IMR-90 (cell line): Measurements from ENCODE around the gene GABBR2. TPM values are rescaled to one million over a fixed set of nuclear protein-coding genes. Genes with fewer than 3 reads are reported as not detected.

Source experiments
- ATAC-seq: fragments of 200-7000 bp; cut with Tn5 transposase; 2 replicates; pipeline ENCODE4 v1.9.1; 2020; ENCODE audit warnings: low read depth, mild to moderate bottlenecking, moderate library complexity
- BruUV-seq: library from RNA; stranded (reverse); fragments of 400-500 nt; replicated peaks from 2 replicates; lab custom pipeline; 2021; lab: Mats Ljungman, UMichigan
- CTCF ChIA-PET: fragments of 300-600 bp; formaldehyde crosslinking; extraction: SDS; loops from one replicate; lab custom pipeline; 2021; ENCODE audit warnings: antibody characterized with exemption; lab: Yijun Ruan, JAX
- POLR2A ChIA-PET: fragments of 300-600 bp; sonication (Branson Sonifier 250); formaldehyde crosslinking; loops from one replicate; lab custom pipeline; 2022; ENCODE audit warnings: antibody characterized with exemption; ENCODE audit not compliant: unreplicated experiment; lab: Charles Lee
- DNase-seq: peaks from one replicate; pipeline ENCODE4 v3.0.0; 2013
- H2AFZ ChIP-seq: replicated peaks from 2 replicates; pipeline ENCODE3; 2013; ENCODE audit warnings: low read length, mild to moderate bottlenecking; ENCODE audit not compliant: poor library complexity
- H2AK5ac ChIP-seq: 2 replicates; pipeline ENCODE4 v1.6.1; 2013; ENCODE audit warnings: low read depth, low read length, inconsistent platforms
- H2AK9ac ChIP-seq: replicated peaks from 2 replicates; pipeline ENCODE3; 2013; ENCODE audit warnings: mild to moderate bottlenecking, low read depth, low read length, moderate library complexity; ENCODE audit not compliant: poor library complexity
- H2BK120ac ChIP-seq: 2 replicates; pipeline ENCODE4 v1.6.1; 2013; ENCODE audit warnings: low read depth, low read length, inconsistent platforms
- H2BK15ac ChIP-seq: 3 replicates; pipeline ENCODE4 v1.6.1; 2013; ENCODE audit warnings: low read depth, low read length, inconsistent platforms
- H2BK20ac ChIP-seq: 2 replicates; pipeline ENCODE4 v1.6.1; 2013; ENCODE audit warnings: low read depth, mild to moderate bottlenecking, inconsistent platforms, low read length, moderate library complexity
- H2BK5ac ChIP-seq: 2 replicates; pipeline ENCODE4 v1.6.1; 2013; ENCODE audit warnings: mild to moderate bottlenecking, low read depth, low read length, inconsistent platforms; ENCODE audit not compliant: poor library complexity, severe bottlenecking
- H3K14ac ChIP-seq: replicated peaks from 2 replicates; pipeline ENCODE4 v1.6.1; 2013; ENCODE audit warnings: low read depth, low read length, inconsistent platforms
- H3K18ac ChIP-seq: 2 replicates; pipeline ENCODE4 v1.6.1; 2013; ENCODE audit warnings: low read depth, low read length, control low read depth
- H3K23ac ChIP-seq: 2 replicates; pipeline ENCODE4 v1.6.1; 2013; ENCODE audit warnings: low read depth, low read length, inconsistent platforms
- H3K27ac ChIP-seq: 2 replicates; pipeline ENCODE4 v1.5.1; 2013; ENCODE audit warnings: mild to moderate bottlenecking, control low read depth, low read length; ENCODE audit not compliant: insufficient read depth
- H3K27me3 ChIP-seq: 2 replicates; pipeline ENCODE4 v1.6.1; 2013; ENCODE audit warnings: low read length; ENCODE audit not compliant: control insufficient read depth, insufficient read depth
- H3K36me3 ChIP-seq: 2 replicates; pipeline ENCODE4 v1.6.1; 2013; ENCODE audit warnings: low read length, mixed read lengths; ENCODE audit not compliant: control insufficient read depth, insufficient read depth
- H3K4ac ChIP-seq: 2 replicates; pipeline ENCODE4 v1.6.1; 2013; ENCODE audit warnings: low read depth, low read length, inconsistent platforms
- H3K4me1 ChIP-seq: 2 replicates; pipeline ENCODE4 v1.6.1; 2013; ENCODE audit warnings: low read length, mixed read lengths; ENCODE audit not compliant: control insufficient read depth, insufficient read depth
- H3K4me2 ChIP-seq: 2 replicates; pipeline ENCODE4 v1.6.1; 2013; ENCODE audit warnings: low read depth, mild to moderate bottlenecking, control low read depth, low read length, moderate library complexity
- H3K4me3 ChIP-seq: 2 replicates; pipeline ENCODE4 v1.5.1; 2013; ENCODE audit warnings: low read depth, mild to moderate bottlenecking, control low read depth, low read length, moderate library complexity; ENCODE audit not compliant: insufficient read depth
- H3K56ac ChIP-seq: 2 replicates; pipeline ENCODE4 v1.6.1; 2013; ENCODE audit warnings: low read length, inconsistent platforms; ENCODE audit not compliant: insufficient read depth; ENCODE audit errors: extremely low read depth
- H3K79me1 ChIP-seq, 2 experiments: 2 replicates each; pipeline ENCODE4 v1.6.1; 2013; ENCODE audit warnings: low read length in 2 of 2, inconsistent platforms in 1 of 2, low read depth in 1 of 2
- H3K9ac ChIP-seq: 2 replicates; pipeline ENCODE4 v1.6.1; 2013; ENCODE audit warnings: low read depth, low read length, control low read depth
- H3K9me1 ChIP-seq: 2 replicates; pipeline ENCODE4 v1.6.1; 2013; ENCODE audit warnings: low read length, inconsistent platforms; ENCODE audit not compliant: insufficient read depth
- H3K9me3 ChIP-seq: 2 replicates; pipeline ENCODE4 v1.6.1; 2013; ENCODE audit warnings: low read length; ENCODE audit not compliant: control insufficient read depth, insufficient read depth
- H4K20me1 ChIP-seq: 2 replicates; pipeline ENCODE4 v1.6.1; 2013; ENCODE audit warnings: low read length, inconsistent platforms; ENCODE audit not compliant: insufficient read depth
- H4K5ac ChIP-seq: 2 replicates; pipeline ENCODE4 v1.6.1; 2013; ENCODE audit warnings: mild to moderate bottlenecking, low read depth, low read length, control low read depth
- H4K8ac ChIP-seq, 2 experiments: 2 replicates each; pipeline ENCODE4 v1.6.1; 2013; ENCODE audit warnings: low read depth in 2 of 2, low read length in 2 of 2, control low read depth in 1 of 2, inconsistent platforms in 1 of 2
- H4K91ac ChIP-seq: 2 replicates; pipeline ENCODE4 v1.6.1; 2013; ENCODE audit warnings: low read depth, low read length, inconsistent platforms; ENCODE audit not compliant: insufficient read depth
- CHD1 ChIP-seq: IDR thresholded peaks from 2 replicates; pipeline ENCODE4 v1.6.1; 2012; ENCODE audit warnings: low read depth, low read length, improper control_type of control experiment
- NFE2L2 ChIP-seq: fragments of 150-350 bp; IDR thresholded peaks from 2 replicates; pipeline ENCODE4 v1.6.1; 2016; ENCODE audit warnings: low read depth, mild to moderate bottlenecking, low read length
- WGBS, 2 experiments: methylation state at CpG; one replicate each; pipeline versions ENCODE4 v1.1.5 to v1.1.7; 2013; ENCODE audit warnings: missing lambda C conversion rate in 2 of 2; ENCODE audit not compliant: insufficient read length in 1 of 2; ENCODE audit errors: extremely low coverage in 2 of 2; 5-methylcytosine and 5-hydroxymethylcytosine counted together
- dilution Hi-C: fragments of 300-500 bp; cut with HindIII; formaldehyde crosslinking; loops from one replicate; pipeline ENCODE4 v1.14.3; 2018; ENCODE audit warnings: low sequenced_read_pairs; ENCODE audit not compliant: unreplicated experiment
- in situ Hi-C: fragments of 300-500 bp; cut with MboI; formaldehyde crosslinking; loops from 3 replicates; pipeline ENCODE4 v1.14.3; 2019; ENCODE audit warnings: low sequenced_read_pairs, inconsistent platforms, mixed read lengths
- intact Hi-C: fragments of 100-400 bp; cut with micrococcal nuclease; formaldehyde crosslinking; loops from 2 replicates; pipeline ENCODE4 v1.10.0; 2022
- polyA plus RNA-seq, 3 experiments: library from polyadenylated mRNA; depleted of rRNA; stranded (reverse); fragments of >200 nt; gene quantifications; 2 replicates each; pipeline ENCODE4 v1.2.3, GENCODE V29; 2012; ENCODE audit warnings: low replicate concordance in 1 of 3
- total RNA-seq: library from RNA; depleted of rRNA; stranded (reverse); fragments of >200 nt; gene quantifications from 2 replicates; pipeline ENCODE4 v1.2.3, GENCODE V29; 2012
- TF ChIP-seq, protein P1 (sequence below): fragments of 150-350 bp; IDR thresholded peaks from 2 replicates; pipeline ENCODE4 v1.6.1; 2016; ENCODE audit warnings: low read depth, mild to moderate bottlenecking, low read length, moderate library complexity, borderline replicate concordance
- TF ChIP-seq, protein P2 (sequence below): conservative IDR thresholded peaks from 2 replicates; pipeline ENCODE4 v1.5.1; 2012; ENCODE audit warnings: mild to moderate bottlenecking, low read depth, low read length, improper control_type of control experiment

The GABBR2 gene
- total and polyA plus RNA-seq, 2 of the 4 experiments (the other 2 are of a cell fraction), result 14.2 to 20.3 TPM

DNA sequence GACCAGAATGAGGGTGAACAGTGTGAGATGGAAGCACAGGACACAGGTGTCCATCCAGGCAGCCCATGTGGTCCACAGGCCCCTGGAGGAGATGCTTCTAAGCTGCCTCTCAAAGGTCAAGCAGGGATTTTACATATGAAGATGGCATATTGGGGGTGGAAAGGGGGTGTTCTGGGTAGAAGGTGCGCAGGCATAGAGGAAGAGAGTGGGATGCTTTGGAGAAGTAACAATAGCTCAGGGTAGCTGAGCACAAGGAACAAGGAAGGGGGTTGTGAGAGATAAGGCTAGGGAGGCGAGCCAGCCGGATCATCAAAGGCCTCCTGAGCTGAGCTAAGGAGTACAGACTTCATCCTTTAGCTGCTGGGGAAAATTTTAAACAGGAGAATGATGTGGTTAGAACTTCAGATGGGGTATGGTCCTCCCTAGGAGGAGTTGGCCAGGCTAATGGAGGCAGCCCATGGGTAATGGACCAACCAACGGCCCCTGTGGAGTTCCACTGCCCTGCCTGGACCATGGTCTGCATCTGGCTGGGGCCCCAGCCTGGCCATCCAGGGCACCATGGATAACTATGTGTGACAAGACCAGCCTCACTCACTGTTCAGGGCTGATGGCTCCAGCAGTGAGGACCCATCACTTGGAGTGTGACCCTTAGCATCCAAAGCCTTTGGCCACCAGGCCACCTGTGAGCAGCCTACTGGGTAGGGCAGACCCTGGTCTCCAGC lies 366.5 kb downstream of the GABBR2 start:
- TF ChIP-seq CHD1 (no peak), NFE2L2 (no peak)
- TF ChIP-seq, protein P1, sequence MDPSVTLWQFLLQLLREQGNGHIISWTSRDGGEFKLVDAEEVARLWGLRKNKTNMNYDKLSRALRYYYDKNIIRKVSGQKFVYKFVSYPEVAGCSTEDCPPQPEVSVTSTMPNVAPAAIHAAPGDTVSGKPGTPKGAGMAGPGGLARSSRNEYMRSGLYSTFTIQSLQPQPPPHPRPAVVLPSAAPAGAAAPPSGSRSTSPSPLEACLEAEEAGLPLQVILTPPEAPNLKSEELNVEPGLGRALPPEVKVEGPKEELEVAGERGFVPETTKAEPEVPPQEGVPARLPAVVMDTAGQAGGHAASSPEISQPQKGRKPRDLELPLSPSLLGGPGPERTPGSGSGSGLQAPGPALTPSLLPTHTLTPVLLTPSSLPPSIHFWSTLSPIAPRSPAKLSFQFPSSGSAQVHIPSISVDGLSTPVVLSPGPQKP, result no peak
- TF ChIP-seq, protein P2, sequence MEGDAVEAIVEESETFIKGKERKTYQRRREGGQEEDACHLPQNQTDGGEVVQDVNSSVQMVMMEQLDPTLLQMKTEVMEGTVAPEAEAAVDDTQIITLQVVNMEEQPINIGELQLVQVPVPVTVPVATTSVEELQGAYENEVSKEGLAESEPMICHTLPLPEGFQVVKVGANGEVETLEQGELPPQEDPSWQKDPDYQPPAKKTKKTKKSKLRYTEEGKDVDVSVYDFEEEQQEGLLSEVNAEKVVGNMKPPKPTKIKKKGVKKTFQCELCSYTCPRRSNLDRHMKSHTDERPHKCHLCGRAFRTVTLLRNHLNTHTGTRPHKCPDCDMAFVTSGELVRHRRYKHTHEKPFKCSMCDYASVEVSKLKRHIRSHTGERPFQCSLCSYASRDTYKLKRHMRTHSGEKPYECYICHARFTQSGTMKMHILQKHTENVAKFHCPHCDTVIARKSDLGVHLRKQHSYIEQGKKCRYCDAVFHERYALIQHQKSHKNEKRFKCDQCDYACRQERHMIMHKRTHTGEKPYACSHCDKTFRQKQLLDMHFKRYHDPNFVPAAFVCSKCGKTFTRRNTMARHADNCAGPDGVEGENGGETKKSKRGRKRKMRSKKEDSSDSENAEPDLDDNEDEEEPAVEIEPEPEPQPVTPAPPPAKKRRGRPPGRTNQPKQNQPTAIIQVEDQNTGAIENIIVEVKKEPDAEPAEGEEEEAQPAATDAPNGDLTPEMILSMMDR, result no peak
- dilution Hi-C loops, result no loop called here
- H4K91ac ChIP-seq, result no peak overlapping the region
- no peak overlapping the region for H3K14ac ChIP-seq
- H4K8ac ChIP-seq, result no peak overlapping the region
- no TSS peak for BruUV-seq
- H2BK120ac ChIP-seq, result no peak overlapping the region
- intact Hi-C loops, result no loop called here
- no peak overlapping the region for H3K9ac ChIP-seq
- no peak overlapping the region for H2BK15ac ChIP-seq
- H3K9me3 ChIP-seq, result no peaks in the 10 kb centered on the region
- ATAC-seq (no peak), DNase-seq (no peak)
- no peak overlapping the region for H2AK9ac ChIP-seq
- no peak overlapping the region for H4K5ac ChIP-seq
- POLR2A ChIA-PET, result no interaction called here
- no peaks in the 10 kb centered on the region for H4K20me1 ChIP-seq
- H3K79me1 ChIP-seq, result no peaks in the 10 kb centered on the region; a peak in 1 of 4 replicates
- H3K56ac ChIP-seq, result no peak overlapping the region
- no peak overlapping the region for H3K18ac ChIP-seq
- no peak overlapping the region for H2AK5ac ChIP-seq
- no peak overlapping the region for H3K4me3 ChIP-seq
- in situ Hi-C loops, result no loop called here
- no peaks in the 10 kb centered on the region; the same call in 1 of the 2 replicates for H3K36me3 ChIP-seq
- H3K23ac ChIP-seq, result no peak overlapping the region
- no peak overlapping the region for H2AFZ ChIP-seq
- peaks cover 2% of the 10 kb centered on the region; the same call in 1 of the 2 replicates for H3K4me1 ChIP-seq
- H2BK5ac ChIP-seq, result no peak overlapping the region
- no peak overlapping the region for H3K4ac ChIP-seq
- peaks cover 3% of the 10 kb centered on the region; the same call in 1 of the 2 replicates for H3K9me1 ChIP-seq
- WGBS, 2 experiments, result 83% methylated on average over 1 of the region's 4 CpGs; no CpG with 5 or more reads in 1 of the 2 experiments
- H2BK20ac ChIP-seq, result no peak overlapping the region
- H3K27ac ChIP-seq, result no peak overlapping the region
- CTCF ChIA-PET, result no interaction called here
- H3K4me2 ChIP-seq, result no peak overlapping the region
- no peaks in the 10 kb centered on the region for H3K27me3 ChIP-seq
